HG03439 (cell line): ENCODE measurements around the gene RBM15B.

ENCODE experiments used
- ATAC-seq: cut with Tn5 transposase; IDR thresholded peaks from one replicate; pipeline ENCODE4 v1.9.1; 2021; ENCODE audit warnings: mild to moderate bottlenecking, moderate library complexity; ENCODE audit not compliant: unreplicated experiment

RBM15B gene

GRCh38 chr3:51436998-51437639 lies 46.0 kb downstream of the RBM15B start:
- no peak for ATAC-seq

GRCh38 chr3:51441282-51442030 lies 50.4 kb downstream of the RBM15B start:
- ATAC-seq = no peak

GRCh38 chr3:51445544-51446280 lies 54.6 kb downstream of the RBM15B start:
- ATAC-seq = no peak
